SIG-M5 treated with dmso at 0.1 percent for 504 hours (cell line): Measurements from ENCODE around the gene CREBBP.
A peak's percentile ranks its signal among the peaks of the same experiment; 100 is the strongest.
"Not testable (repeated sequence)": the region's sequence is repeated elsewhere in the genome, so short reads cannot be mapped to it uniquely, and the experiment has no call there.

Experiments
- DNase-seq: peaks from one replicate; lab custom pipeline; 2025; ENCODE audit not compliant: unreplicated experiment; lab: John Stamatoyannopoulos, UW

CREBBP gene

DNA sequence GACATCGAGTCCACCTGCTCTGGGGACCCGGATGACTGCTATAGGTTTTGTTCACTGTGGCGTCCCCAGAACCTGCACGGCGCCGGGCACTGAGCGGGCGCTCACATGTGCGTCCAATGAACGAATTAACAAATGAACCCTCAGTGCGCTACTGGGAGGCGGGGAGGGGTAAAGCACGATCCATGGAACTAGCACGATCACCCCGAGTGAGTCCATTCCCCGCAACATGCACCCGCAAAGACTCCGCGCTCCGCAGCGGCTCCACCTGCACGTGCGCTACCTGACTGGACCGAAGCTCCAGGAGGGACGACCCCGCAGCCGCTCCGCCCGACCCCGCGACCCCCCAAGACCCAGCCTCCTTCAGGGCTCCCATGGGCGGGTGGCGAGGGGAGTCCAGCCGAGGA, 163.7 kb downstream of the CREBBP start:
- peak; percentile 11 for DNase-seq

DNA sequence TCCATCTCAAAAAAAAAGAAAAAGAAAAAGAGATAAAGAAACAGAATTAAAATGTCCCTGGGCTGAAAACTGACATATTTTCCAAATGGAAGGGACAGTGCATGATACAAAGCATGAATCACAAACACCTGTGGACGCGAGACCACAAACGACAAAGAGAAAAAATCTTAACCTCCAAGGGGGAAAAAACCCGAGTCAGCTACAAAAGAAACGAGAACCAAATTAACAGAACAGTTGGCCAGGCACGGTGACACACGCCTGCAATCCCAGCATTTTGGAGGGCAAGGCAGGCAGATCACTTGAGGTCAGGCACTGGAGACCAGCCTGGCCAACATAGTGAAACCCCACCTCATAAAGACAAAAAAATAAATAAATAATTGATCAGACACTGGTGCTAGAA, 165.1 kb downstream of the CREBBP start:
- DNase-seq: no peak

DNA sequence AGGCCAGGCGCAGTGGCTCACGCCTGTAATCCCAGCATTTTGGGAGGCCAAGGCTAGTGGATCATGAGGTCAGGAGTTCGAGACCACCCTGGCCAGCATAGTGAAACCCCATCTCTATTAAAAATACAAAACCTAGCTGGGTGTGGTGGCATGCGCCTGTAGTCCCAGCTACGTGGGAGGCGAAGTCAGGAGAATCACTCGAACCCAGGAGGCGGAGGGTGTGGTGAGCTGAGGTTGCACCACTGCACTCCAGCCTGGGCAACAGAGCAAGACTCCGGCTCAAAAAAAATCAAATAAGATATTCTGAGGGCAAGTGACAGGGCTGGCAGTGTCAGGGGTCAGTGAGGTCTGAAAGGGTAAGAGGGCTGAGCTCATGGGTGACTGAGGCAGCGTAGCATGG, 166.1 kb downstream of the CREBBP start:
- DNase-seq: not testable (repeated sequence)

DNA sequence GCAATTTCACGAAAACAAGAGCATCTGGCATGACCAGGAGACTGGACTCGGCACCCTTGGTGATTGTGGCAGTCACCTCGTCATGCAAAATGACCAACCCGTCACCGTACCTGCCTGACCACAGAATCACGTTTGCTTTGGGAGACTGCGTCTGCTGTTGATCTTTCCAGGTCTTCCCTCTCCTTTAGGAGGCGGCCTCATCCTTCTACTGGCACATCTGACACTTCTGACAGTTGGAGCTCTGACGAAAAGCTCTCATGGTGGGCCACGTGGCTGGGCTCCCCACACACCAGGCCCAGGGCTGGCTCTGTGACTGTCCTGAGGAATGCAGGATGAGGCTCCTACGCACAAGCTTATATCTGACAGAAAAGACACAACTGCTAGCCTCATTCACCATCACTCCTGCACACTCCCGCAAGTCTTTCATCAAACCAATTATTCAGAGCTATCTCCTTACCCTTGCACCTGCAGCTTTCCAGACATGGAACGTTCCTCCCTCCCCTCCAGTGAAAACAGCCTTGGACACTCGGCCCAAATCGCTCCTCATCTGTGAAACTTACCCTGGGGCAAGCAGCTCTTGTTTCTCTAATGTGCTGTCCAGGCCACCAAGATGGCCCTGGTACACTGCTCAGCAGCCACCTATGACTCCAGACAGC, 166.8 kb downstream of the CREBBP start:
- DNase-seq: no peak

DNA sequence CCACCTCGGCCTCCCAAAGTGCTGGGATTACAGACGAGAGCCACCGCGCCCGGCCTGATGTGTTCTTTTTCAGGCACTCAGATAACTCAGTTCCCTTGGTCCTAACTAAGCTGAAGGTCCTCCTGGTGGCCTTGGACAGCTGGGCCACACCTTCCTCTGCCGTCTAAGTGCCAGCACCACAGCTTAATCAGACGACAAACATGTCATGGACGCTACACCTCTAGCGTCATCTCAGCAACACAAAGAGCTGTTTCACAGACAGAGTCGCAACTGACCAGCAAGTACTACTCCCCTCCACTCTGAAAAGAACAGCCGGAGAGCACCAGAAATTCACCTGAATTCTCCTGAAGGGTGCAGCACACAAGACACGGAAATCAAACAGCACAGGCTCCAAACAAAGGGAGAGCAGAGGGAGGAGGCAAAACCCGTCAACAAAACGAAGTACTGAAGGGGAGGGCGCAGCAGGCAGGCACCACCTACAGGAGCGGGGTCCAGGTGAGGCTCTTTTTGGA, 167.6 kb downstream of the CREBBP start:
- no peak for DNase-seq

DNA sequence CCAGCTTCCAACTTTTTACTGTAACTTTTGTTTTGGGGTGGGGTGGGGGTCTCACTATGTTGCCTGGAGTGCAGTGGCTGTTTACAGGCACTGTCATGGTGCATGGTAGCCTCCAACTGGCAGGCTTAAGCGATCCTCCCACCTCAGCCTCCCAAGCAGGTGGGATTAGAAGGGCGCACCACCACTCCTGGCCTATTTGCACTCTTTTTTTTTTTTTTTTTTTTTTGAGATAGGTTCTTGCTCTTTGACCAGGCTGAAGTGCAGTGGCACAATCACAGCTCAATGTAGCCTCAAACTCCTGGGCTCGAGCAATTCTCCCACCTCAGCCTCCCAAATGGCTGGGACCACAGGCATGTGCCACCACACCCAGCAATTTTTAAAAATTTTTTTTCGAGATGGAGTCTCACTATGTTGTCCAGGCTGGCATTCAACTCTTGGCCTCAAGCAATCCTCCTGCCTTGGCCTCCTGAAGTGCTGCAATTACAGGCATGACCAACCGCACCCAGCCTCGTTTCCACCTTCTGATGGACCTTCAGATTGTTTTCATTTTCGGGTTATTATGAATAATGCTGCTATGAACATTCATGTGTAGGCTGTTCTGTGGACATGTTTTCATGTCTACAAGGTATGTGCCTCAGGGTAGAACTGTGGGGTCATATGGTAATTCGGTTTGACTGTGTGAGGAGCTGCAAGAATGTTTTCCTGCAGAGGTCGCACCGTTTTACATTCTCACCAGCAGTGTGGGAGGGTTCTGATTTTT, 174.1 kb downstream of the CREBBP start:
- DNase-seq: peak; percentile 7

DNA sequence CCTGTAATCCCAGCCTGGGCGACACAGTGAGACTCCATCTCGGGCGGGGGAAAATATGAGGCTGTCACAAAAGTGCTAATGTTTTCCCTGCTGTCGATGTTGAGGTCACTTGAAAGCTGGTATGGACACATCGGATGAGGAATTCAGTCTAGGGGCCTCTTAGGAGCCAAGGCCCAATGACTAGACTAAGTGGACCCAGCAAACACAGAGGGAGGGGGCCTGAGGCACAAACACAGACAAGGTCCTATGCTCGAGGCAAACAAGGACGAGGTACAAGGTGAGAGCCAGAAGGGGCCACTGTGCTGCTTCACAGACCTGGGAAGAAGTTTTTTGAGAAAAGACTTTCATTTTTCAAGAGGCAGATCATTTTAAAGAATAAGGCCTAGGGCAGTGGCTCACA, 178.4 kb downstream of the CREBBP start:
- DNase-seq: no peak

DNA sequence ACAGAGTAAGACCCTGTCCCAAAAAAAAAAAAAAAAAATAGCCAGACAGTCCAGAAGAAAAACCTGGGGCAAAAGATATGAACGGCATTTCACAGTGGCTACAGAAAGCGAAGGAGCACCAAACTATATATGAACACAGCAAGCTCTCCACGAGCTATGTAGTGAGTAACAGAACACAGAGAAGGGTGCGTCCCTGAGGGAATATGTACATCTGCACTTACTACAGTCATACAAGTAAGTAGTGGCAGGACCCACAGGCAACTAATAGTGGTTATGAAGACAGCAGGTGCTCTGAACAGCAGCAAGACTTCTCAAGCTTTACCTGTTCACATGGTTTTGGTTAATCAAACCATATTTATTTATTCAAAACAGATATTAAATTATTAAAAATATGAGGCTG, 179.0 kb downstream of the CREBBP start:
- no peak for DNase-seq

DNA sequence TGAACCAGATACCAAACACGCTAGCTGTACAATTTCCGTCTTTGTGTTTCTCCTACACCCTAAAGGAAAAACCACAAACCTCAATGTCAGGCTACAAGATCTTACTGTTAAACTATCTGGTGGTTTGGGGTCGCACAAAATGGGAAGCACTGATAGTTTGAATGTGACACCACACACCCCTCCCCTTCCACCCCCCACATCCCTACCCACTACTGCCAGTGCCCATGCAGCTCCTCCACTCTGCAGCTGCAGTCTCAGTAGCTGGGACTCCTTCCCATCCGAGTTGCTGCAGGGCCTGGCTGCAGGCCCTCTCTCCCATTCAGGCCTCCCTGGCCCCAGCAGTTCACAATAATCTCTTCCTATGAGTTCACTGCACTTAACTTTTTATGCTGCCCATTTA, 181.6 kb downstream of the CREBBP start:
- peak; percentile 70 for DNase-seq

DNA sequence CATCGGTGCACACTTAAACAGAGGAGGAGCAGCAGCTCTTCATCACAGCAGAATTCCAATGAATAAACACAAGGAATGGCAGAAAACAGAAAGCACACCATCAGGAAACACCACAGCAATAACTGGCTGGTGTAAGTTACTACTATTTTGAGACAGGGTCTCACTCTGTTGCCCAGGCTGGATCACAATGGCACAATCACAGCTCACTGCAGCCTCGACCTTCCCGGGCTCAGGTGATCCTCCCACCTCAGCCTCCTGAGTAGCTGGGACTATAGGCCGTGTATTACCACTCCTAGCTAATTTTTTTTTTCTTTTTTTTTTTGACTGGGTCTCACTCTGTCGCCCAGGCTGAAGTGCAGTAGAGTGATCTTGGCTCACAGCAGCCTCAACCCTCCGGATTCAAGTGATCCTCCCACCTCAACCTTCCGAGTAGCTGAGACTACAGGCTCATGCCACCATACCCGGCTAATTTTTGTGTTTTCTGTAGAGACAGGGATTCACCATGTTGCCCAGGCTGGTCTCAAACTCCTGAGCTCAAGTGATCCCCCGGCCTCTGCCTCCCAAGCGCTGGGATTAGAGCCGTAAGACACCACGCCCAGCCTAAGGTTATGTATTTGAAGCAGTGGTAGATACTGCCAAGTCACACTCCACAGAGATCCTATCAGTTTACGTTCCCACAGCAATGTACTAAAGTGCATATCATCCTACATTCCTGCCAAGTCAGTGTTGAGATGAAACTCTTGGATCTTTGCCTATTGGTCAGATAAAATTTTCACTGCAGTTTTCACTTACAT, 183.9 kb downstream of the CREBBP start:
- DNase-seq: peak; percentile 31

DNA sequence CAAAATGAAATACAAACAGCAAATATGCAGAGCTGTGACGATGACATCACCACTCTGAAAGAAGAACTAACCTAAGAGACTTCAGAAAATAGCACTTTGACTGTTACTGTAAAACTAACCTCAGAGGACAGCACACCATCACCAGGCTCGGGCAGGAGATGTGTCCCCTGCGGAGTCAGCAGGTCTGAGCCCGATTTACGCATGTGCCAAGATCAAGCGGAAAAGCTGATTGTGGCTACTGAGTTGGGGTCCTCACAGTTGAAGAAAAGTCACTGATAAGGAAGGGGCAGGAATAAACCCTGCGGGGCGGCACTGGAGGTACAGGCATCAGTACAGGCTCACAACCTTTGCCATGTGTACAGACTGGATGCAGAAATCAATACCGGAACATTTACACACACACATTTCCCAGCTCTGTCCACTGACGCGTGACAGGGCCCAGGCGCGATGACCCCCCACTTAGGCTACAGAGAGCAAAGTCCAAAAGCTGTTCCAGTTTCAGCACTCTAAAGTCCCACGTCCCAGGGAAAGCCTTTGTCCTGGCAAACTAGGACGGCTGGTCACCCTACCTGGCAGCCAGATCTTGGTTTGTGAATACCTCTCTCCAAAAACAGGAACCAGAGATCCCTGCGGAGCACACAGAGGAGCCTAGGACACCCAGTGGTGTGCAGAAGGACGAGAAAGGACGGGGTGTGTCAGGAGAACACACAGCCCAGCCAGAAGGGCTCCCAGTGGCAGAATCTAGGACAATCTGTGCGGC, 184.7 kb downstream of the CREBBP start:
- DNase-seq: peak; percentile 17

DNA sequence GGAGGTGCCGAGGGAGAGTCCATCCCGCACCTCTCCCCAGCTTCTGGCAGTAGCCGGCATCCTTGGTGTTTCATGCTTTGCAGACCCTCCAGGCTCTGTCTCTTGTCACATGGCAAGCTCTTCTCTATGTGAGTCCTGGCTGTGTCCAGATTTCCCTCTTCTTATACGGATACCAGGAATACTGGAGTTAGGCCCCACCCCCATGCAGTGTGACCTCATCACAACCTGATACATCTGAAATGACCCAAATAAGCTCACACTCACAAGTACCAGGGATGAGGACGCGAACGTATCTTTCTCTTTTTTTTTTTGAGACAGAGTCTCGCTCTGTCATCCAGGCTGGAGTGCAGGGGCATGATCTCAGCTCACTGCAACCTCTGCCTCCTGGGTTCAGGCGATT, 186.5 kb downstream of the CREBBP start:
- DNase-seq: no peak

DNA sequence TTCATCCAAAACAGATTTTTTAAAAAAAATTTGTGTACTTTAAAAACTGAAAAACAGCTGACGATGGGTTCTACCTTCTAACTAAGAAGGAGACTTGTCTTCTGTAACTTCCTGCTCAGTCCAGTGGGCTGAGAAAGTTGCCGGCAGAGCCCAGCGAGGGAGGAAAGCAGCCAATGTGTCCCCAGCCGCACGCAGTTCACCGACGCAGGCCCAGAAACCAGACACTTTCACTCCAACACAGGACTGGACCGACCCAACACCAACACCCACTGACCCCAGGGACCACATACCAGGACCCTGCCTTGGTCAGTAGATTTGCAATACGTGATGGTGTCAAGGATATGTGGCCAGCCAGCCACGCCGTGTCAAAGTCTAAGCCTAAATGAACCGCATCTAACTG, 188.8 kb downstream of the CREBBP start:
- no peak for DNase-seq

DNA sequence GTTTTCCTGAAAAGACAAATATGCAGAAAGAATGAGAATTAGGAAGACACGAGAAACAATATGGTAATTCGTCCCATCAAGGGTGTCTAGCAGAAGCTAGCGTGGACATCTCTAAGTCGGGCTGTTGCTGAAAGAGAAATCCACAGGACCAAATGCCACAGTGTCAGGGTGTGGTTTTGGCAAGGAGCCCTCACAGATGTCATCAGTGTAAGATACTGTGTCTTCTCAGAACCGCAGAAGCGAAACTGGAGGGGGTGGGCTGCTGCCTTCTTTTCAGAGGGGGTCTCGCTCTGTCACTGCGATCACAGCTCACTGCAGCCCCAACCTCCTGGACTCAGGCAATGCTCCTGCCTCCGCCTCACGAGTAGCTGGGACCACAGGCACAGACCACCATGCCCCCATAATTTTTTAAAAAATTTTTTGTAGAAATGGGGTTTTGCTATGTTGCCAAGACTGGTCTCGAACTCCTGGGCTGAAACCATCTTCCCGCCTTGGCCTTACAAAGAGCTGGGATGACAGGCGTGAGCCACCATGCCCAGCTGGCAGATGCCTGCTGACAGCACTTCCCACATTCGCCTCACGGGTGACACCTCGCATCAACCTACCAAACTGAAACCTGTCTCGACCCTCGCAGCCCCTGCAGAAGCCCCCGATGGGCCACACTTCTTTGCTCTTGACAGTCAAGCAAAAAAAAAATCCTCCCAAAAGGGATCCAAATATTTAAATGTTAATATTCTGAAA, 189.4 kb downstream of the CREBBP start:
- DNase-seq: no peak

DNA sequence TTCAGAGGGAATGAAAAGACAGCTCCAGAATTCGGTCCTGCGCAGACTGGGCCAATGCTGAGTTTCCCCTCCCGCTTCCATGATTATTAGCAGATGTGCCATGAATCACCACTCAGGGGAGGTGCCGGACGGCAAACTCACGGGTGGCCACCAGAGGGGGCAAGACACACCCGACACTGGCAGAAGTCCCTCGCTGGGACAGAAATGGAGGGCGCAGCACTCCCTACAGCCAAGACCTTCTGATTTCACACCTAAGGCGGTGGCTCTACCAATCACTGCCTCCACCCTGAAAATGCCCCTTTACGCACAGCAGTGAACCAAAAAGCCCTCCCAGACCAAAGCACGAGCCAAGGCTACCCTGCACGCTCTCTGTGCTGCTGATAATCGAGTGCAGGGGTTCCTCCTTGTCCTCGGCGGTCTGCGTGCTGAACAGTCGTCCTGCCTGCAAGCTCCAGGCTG, 190.0 kb downstream of the CREBBP start:
- DNase-seq: peak; percentile 72

DNA sequence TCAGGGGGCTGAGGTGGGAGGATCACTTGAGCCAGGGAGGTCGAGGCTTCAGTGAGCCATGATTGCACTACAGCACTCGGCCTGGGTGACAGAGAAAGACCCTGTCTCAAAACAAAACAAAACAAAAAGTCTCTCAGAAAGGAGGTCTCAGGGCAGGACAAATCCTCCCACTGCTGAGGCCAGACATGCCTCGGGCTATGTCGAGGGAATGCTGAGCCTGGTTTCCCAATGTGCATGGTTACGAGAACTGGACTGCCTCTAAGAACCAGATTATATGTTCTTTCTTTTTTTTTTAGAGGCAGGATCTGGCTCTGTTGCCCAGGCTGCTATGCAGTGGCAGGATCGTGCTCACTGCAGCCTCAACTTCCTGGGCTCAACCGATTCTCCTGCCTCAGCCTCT, 190.8 kb downstream of the CREBBP start:
- no peak for DNase-seq

DNA sequence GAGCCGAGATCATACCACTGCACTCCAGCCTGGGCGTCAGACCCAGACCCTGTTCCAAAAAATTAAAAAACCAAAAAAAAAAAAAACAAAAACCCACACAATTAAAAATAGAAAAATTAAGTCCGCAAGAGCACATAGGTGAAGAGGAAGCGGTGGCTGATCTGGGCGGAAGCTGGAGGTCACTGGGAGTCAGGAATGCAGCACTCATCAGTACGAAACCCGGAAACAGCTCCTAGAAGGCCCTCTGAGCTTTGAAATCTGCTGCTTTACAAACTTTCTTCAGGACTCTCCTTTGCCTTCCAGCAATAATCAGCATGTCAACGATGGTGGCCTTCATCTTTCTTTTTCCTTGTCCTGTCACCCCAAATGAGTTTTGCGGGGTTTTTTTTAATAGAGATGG, 192.7 kb downstream of the CREBBP start:
- no peak for DNase-seq

DNA sequence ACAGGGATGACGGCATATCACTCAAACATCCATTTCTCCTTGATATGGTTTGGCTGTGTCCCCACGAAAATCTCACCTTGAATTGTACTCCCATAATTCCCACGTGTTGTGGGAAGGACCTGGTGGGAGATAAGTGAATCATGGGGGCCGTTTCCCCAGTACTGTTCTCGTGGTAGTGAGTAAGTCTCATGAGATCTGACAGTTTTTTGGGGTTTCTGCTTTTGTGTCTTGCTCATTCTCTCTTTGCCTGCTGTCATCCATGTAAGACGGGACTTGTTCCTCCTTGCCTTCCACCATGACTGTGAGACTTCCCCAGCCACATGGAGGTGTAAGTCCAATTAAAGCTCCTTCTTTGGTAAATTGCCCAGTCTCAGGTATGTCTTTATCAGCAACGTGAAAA, 193.5 kb downstream of the CREBBP start:
- no peak for DNase-seq

DNA sequence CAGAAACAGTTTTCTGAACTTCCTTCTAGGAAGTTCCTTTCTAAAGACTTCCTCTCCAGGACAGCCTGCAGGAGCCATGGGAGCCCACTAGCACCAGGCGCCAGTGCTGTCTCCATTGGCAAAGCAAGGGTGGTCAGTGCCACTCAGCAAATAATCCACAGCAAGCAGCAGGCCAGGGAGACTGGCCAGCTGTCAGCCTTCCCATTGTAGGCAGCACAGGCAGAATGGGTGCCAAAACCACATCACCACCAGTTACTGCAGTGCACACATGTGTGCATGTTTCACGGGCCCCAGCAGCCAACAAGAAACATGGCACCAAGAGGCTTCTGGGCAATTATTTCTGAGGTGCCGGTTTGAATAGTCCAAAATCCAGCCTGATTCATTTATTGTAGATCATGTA, 199.3 kb downstream of the CREBBP start:
- DNase-seq: no peak

DNA sequence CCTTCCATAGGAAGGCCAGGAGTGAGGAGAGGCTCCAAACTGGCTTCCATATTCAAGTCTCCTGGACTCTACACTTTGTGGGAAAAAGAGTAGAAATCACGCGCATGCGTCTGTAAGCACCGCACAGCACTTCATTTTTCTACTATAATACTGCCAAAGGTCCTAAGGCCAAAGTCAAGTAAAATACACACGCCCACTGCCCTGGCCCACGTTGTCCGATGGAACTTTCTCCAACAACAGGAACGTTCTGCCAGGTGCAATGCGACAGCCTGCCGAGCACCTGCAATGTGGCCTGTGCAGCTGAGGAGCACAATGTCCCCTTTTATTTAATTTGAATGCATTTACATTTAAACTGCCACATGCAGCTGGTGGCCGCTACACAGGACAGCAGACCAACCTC, 202.5 kb downstream of the CREBBP start:
- no peak for DNase-seq
